ENCODE data around the gene PICK1.
"Not testable (repeated sequence)": the region's sequence is repeated elsewhere in the genome, so short reads cannot be mapped to it uniquely, and the experiment has no call there.

PICK1 gene

GRCh38 chr22:38097557-38098409 lies 40.6 kb downstream of the PICK1 start:
- DNase-seq: no peak

- no peak for DNase-seq
These were observed 41.4 kb downstream of the PICK1 start for GRCh38 chr22:38098410-38099249.

GRCh38 chr22:38103641-38104040 lies 46.4 kb downstream of the PICK1 start:
- DNase-seq: no peak

- DNase-seq: no peak
These were observed 46.9 kb downstream of the PICK1 start for GRCh38 chr22:38104084-38104483.

- DNase-seq: no peak
These were observed 49.8 kb downstream of the PICK1 start for GRCh38 chr22:38106814-38107578.

- DNase-seq: no peak
These were observed 50.7 kb downstream of the PICK1 start for GRCh38 chr22:38107692-38108515.

- DNase-seq: no peak
These were observed 51.5 kb downstream of the PICK1 start for GRCh38 chr22:38108561-38109319.

GRCh38 chr22:38109371-38110001 lies 52.3 kb downstream of the PICK1 start:
- DNase-seq: no peak

- DNase-seq: no peak
These were observed 53.0 kb downstream of the PICK1 start, which contains the start of gene BAIAP2L2 for GRCh38 chr22:38110008-38110862. Gene BAIAP2L2 (minus strand): TSS chr22:38110684. CDS start chr22:38110525, 159 bp downstream.

- DNase-seq: no peak
These were observed 54.0 kb downstream of the PICK1 start for GRCh38 chr22:38110863-38111852.

GRCh38 chr22:38111925-38112355 lies 54.7 kb downstream of the PICK1 start:
- no peak for DNase-seq

- no peak for DNase-seq
These were observed 55.2 kb downstream of the PICK1 start for GRCh38 chr22:38112381-38112780.

- peak; percentile 67 for DNase-seq
These were observed 57.5 kb downstream of the PICK1 start for GRCh38 chr22:38114484-38115398.

- no peak for DNase-seq
These were observed 58.4 kb downstream of the PICK1 start for GRCh38 chr22:38115423-38116205.

GRCh38 chr22:38117556-38117955 lies 60.4 kb downstream of the PICK1 start:
- DNase-seq: not testable (repeated sequence)

- DNase-seq: no peak
These were observed 61.0 kb downstream of the PICK1 start for GRCh38 chr22:38118182-38118581.

Measured in stimulated activated naive CD4-positive, alpha-beta T cell treated with Interleukin-2 at 50 U/mL for 16 hours (primary cell).